Colon (tissue), 2 donors: ENCODE measurements around the gene MAPK8.

Experiments
- FAIRE-seq: peaks from 2 replicates; lab custom pipeline; 2012; peaks lifted over from hg19 to GRCh38; lab: Jason Lieb, UNC
- donor health status: control.
- donor health status: control.

MAPK8 gene

DNA sequence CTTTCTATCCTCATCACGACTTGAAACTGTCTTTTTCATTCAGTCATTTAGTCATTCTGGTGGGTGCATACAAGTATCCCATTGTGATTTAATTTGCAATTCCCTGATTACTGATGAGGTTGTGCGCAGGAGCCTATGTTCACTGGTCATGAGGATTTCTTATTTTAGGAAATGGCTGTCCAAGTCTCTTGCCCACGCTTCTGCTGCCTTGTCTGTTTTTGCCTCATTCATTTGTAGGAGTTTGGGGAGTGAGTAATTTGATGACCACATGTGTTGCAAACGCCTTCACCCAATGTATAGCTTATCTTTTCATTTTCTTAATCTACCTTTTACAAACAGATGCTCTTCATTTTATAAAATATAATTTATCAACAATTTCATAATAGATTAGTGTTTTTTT lies 171.1 kb downstream of the MAPK8 start:
- no peak for FAIRE-seq

DNA sequence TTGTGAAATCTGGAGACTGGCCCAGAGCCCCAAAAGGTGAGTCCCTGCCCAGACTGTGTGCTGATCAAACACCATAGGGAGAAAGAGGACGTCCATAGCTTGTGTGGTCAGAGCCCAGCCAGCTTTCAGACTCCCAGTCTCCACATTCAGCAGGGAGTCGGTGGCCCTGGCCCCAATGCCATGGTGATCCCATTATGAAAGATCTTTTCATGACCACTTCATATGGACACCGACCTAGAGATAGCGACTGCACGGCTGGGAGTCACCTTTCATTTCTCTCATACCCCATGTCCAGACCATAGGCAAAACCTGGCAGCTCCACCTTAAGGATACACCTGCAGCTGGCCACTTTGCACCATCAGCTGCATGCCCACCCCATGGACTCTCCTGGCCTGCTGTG lies 172.0 kb downstream of the MAPK8 start:
- FAIRE-seq = no peak

DNA sequence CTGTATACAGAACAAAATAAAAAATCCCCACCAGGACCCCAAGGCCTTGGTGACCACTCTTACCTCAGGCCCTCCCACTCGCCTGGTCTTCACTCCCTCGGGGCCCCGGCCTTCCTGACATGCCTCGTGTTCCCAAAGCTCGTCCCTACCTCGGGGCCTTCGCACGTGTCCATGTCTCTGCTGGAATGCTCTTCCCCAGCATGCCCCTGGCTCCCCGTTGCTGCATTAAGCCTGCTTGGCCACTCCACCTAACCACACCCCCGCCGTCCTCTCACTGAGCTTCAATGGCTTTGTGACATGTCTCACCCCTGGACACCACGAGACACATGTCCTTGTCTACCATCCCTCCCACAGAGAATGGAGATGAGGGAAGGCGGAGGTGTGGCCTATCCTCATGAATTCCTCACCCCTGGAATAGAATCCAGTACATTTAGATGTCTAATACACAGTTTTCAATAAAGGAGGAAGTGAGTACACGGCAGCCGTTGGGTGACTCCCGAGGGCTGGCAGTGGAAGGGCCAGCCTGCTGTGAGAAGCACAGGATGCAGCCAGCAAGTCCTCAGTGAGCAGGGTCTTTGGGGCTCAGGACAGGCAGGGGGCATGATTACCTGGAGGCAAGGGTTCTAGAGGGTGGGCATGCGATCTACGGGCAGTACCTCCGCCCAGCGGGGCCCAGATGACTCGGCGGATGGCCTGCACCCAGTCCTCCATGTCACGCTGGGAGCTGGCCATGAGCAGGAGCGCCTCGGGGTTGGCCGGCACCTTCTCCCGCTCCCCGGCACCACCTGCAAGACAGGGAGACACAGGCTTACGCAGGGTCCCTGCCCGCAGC lies 172.7 kb downstream of the MAPK8 start:
- no peak for FAIRE-seq

DNA sequence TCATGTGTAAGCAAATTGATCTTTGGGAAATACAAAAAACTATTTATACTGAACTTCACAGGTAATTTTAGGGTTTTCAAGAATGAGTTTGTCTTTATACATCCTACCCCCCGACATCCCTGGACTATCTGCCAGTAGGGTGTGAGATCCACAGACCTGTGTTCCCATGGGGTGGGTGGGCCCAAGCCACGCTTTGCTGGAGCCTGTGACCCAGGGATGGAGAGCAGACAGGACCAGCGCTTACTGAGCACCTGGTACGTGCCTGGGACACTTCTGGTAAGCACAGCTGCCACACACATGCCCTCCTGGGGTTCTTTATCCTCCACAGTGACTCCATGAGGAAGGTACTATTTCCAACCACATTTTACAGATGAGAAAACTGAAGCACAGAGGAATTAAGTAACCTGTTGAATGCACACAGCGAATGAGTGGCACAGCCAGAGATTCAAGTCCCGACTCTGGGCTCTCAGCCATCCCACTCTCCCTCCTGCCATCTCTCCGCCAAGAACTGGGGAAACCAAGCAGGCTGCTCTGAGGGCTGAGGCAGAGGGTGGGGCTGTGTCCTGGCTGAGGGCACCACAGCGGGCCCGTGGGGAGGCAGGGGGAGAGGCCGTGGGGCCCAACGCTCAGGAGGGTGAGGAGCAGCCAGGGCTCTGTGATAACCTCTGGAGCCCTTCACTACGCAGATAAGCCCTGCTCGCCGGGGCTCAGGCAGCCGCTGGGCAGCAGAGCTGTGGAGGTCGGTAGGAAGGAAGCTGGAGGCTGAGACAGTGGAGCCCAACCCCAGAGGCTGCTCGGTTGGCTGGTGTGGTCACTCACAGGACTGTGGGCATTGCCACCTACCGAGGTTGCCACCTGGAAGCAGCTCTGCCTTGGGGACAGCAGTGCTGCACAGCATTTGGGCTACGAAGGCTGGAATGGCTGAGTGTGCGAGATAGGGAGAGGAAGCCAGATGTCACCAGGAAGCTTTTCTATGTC lies 174.2 kb downstream of the MAPK8 start:
- no peak for FAIRE-seq

DNA sequence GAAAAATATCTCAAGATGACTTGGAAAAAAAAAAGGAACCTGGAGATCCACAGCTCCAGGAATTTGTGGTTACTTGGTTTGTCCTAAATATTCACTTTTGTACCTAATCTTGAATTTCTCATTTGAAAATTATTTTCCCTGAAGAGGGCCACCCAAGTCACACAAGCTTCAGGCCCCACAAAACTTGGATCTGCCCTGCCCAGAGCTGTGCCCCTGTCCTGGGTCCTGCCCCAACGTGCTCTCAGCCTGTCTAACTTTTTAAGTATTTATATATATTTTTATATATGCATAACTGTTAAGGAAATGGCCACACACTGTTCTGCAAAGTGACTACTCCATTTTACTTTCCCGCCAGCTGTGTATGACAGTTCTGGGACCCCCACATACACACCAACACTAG lies 174.9 kb downstream of the MAPK8 start:
- no peak for FAIRE-seq

DNA sequence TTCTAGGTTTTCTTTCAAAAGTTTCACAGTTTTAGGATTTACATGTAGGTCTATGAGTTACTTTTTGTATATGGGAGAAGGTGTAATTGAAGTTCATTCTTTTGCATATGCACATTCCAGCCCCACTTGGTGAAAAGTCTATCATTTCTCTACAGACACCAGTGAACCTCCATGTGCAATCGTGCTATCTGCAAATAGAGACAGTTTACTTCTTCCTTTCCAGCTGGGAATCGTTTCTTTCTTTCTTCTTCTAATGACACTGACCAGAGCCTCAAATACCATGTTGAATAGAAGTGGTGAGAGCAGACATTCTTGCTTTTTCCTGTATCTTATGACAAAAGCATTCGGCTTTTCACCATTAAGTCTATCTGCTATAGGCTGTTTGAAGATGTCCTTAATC lies 175.7 kb downstream of the MAPK8 start:
- FAIRE-seq = no peak

DNA sequence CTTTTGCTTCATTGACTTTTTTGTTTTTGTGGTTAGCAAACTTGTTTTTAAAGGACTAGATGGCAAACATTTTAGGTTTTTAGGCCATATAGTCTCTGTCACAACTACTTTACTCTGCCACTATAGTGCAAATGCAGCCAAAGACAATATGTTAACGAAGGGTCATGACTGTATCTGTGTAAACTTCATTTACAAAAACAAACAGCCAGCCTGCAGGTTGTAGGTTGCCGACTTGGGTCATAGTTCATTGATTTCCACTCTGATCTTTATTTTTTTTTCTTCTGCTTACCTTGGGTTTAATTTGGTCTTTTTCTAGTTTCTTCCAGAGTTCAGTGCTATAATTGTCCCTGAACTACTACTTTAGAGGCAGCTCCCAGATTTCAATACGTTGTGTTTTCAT lies 178.4 kb downstream of the MAPK8 start:
- no peak for FAIRE-seq

DNA sequence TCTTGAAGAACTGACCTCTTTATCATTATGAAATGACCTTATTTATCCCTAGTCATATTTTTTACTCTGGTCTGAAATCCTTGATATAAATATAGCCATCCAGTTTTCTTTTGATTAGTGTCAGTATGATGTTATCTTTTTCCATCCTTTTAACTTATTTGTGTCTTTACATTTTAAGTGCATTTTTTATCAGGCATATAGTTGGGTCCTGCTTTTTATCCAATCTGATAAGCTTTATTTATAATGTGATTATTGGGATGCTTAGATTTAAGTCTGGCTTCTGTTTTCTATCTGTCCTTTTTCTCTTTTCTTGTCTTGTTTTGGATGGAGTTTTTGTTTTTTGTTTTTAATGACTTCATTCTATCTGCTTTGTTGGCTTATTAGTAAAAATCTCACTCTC lies 179.2 kb downstream of the MAPK8 start:
- no peak for FAIRE-seq

DNA sequence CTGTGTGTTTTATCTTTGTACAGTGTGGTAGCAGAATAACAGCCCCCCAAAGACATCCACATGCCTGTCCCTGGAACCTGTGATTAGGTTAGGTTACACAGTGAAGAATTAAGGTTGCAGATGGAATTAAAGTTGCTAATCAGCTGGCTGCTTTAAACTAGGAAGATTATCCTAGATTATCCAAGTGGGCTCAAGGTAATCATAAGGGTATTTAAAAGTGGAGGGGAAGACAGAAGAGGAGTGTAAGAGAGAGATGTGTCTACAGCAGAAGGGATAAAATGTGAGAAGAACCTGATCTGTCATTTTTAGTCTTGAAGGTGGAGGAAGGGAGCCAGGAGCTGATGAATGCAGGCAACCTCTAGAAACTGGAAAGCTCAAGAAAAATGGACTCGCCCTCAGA lies 180.8 kb downstream of the MAPK8 start:
- FAIRE-seq = no peak
